ENCODE measurements around the gene CTSL.

GRCh38 chr9:87765521-87765920, 39.6 kb downstream of the CTSL start:
- no peak for TF ChIP-seq BHLHE40 (IDR thresholded peaks at IDR 0.05; ENCODE audit: borderline replicate concordance)
- TF ChIP-seq SUZ12 (IDR thresholded peaks at IDR 0.05) = no peak
- no peak for TF ChIP-seq TARDBP (IDR thresholded peaks at IDR 0.05)
- no peak for TF ChIP-seq FOXM1 (IDR thresholded peaks at IDR 0.05; ENCODE audit: borderline replicate concordance)
- TF ChIP-seq SP1 (IDR thresholded peaks at IDR 0.05) = no peak
- TF ChIP-seq ELF4 (IDR thresholded peaks at IDR 0.05) = no peak
- TF ChIP-seq PKNOX1 (IDR thresholded peaks at IDR 0.05) = no peak
- no peak for TF ChIP-seq FOXK2 (IDR thresholded peaks at IDR 0.05)
- TF ChIP-seq L3MBTL2 (conservative IDR thresholded peaks at IDR 0.05) = no peak
- TF ChIP-seq CTBP1 (IDR thresholded peaks at IDR 0.05; ENCODE audit: borderline replicate concordance) = no peak
- TF ChIP-seq ZNF384 (IDR thresholded peaks at IDR 0.05) = no peak
- no peak for TF ChIP-seq ARNT (IDR thresholded peaks at IDR 0.05)
